ENCODE data around the gene UMODL1.

Gene UMODL1

GRCh38 chr21:42117229-42117966, 46.3 kb downstream of the UMODL1 start:
- TF ChIP-seq CTCF (IDR thresholded peaks at IDR 0.05; ENCODE audit: low read depth, low read length, missing control alignments), result peak; percentile 90

GRCh38 chr21:42117967-42118780, 47.1 kb downstream of the UMODL1 start:
- H3K4me3 ChIP-seq (replicated peaks; ENCODE audit: low read depth, low read length), result no peak overlapping the region
- no peak for DNase-seq (ENCODE audit: extremely low read depth, low read depth)
- no peak for TF ChIP-seq CTCF (IDR thresholded peaks at IDR 0.05; ENCODE audit: low read depth, low read length, missing control alignments)

More at GRCh38 chr21:42117229-42117966, 46.3 kb downstream of the UMODL1 start:
- DNase-seq (ENCODE audit: extremely low read depth, low read depth), result peak; percentile 49
- no peak overlapping the region for H3K4me3 ChIP-seq (replicated peaks; ENCODE audit: low read depth, low read length)

- H3K4me3 ChIP-seq (replicated peaks; ENCODE audit: low read depth, low read length), result no peak overlapping the region
These were observed 47.8 kb downstream of the UMODL1 start for GRCh38 chr21:42118901-42119300.

GRCh38 chr21:42120101-42120902, 49.2 kb downstream of the UMODL1 start:
- no peak for DNase-seq (ENCODE audit: extremely low read depth, low read depth)
- no peak overlapping the region for H3K4me3 ChIP-seq (replicated peaks; ENCODE audit: low read depth, low read length)

More at GRCh38 chr21:42118901-42119300, 47.8 kb downstream of the UMODL1 start:
- no peak for TF ChIP-seq CTCF (IDR thresholded peaks at IDR 0.05; ENCODE audit: low read depth, low read length, missing control alignments)
- no peak for DNase-seq (ENCODE audit: extremely low read depth, low read depth)

GRCh38 chr21:42120903-42121535, 49.9 kb downstream of the UMODL1 start:
- no peak for TF ChIP-seq CTCF (IDR thresholded peaks at IDR 0.05; ENCODE audit: low read depth, low read length, missing control alignments)
- no peak for DNase-seq (ENCODE audit: extremely low read depth, low read depth)
- no peak overlapping the region for H3K4me3 ChIP-seq (replicated peaks; ENCODE audit: low read depth, low read length)

More at GRCh38 chr21:42120101-42120902, 49.2 kb downstream of the UMODL1 start:
- no peak for TF ChIP-seq CTCF (IDR thresholded peaks at IDR 0.05; ENCODE audit: low read depth, low read length, missing control alignments)

- no peak overlapping the region for H3K4me3 ChIP-seq (replicated peaks; ENCODE audit: low read depth, low read length)
- no peak for DNase-seq (ENCODE audit: extremely low read depth, low read depth)
- TF ChIP-seq CTCF (IDR thresholded peaks at IDR 0.05; ENCODE audit: low read depth, low read length, missing control alignments), result no peak
These were observed 50.7 kb downstream of the UMODL1 start for GRCh38 chr21:42121794-42122193.
